A549 (cell line): ENCODE results near the gene DNAJA3. TPM values are rescaled to one million over a fixed set of nuclear protein-coding genes. Genes with fewer than 3 reads are reported as not detected.

Source experiments
- ATAC-seq, 2 experiments: fragments of 200-7000 bp in 1 of 2; fragments of >200 bp in 1 of 2; cut with Nextera tagmentation in 1 of 2; cut with Tn5 transposase in 1 of 2; 3 replicates each; pipeline versions ENCODE4 v1.8.0 to v1.9.1; 2018 to 2020; ENCODE audit warnings: mild to moderate bottlenecking in 1 of 2, moderate library complexity in 1 of 2
- CTCF ChIA-PET: fragments of 300-600 bp; sonication (Branson Sonifier 250); formaldehyde crosslinking; extraction: SDS; loops from one replicate; lab custom pipeline; 2021; ENCODE audit warnings: antibody characterized with exemption, inconsistent platforms; lab: Yijun Ruan, JAX
- POLR2A ChIA-PET: fragments of 350-600 bp; formaldehyde crosslinking; extraction: SDS; loops from one replicate; lab custom pipeline; 2021; ENCODE audit warnings: antibody characterized with exemption, inconsistent platforms; lab: Yijun Ruan, JAX
- DNase-seq, 2 experiments: peaks; one replicate each; pipeline versions ENCODE4 v3.0.0 to v3.0.0-alpha.2; 2011 to 2016; ENCODE audit warnings: low read depth in 1 of 2, low spot score in 1 of 2
- FAIRE-seq: peaks from 2 replicates; lab custom pipeline; 2011; peaks lifted over from hg19 to GRCh38; lab: Jason Lieb, UNC
- H3K27ac ChIP-seq, 2 experiments: fragments of >200 bp; sonication (Bioruptor Twin); formaldehyde crosslinking; 3 replicates each; pipeline ENCODE4 v1.5.1; 2016 to 2017
- H3K4me1 ChIP-seq: fragments of >200 bp; sonication (Bioruptor Twin); formaldehyde crosslinking; 3 replicates; pipeline ENCODE4 v1.6.1; 2016
- H3K4me2 ChIP-seq: fragments of >200 bp; sonication (Bioruptor Twin); formaldehyde crosslinking; 3 replicates; pipeline ENCODE4 v1.6.1; 2016
- H3K4me3 ChIP-seq: fragments of >200 bp; sonication (Bioruptor Twin); formaldehyde crosslinking; 3 replicates; pipeline ENCODE4 v1.5.1; 2016
- H3K9me3 ChIP-seq: fragments of >200 bp; sonication (Bioruptor Twin); formaldehyde crosslinking; 3 replicates; pipeline ENCODE4 v1.6.1; 2016
- CBX2 ChIP-seq: fragments of 200-600 bp; sonication (generic); IDR thresholded peaks from 2 replicates; pipeline ENCODE4 v1.6.1; 2016; ENCODE audit warnings: low read depth, mild to moderate bottlenecking, borderline replicate concordance
- EHF ChIP-seq: fragments of 250-450 bp; sonication (Bioruptor Pico); IDR thresholded peaks from 2 replicates; pipeline ENCODE4 v1.5.0; 2020; ENCODE audit warnings: mild to moderate bottlenecking
- ESRRA ChIP-seq: fragments of 150-350 bp; IDR thresholded peaks from 2 replicates; pipeline ENCODE4 v1.6.1; 2014; ENCODE audit warnings: mild to moderate bottlenecking, low read length, borderline replicate concordance
- HDAC2 ChIP-seq: fragments of 200-600 bp; sonication (generic); IDR thresholded peaks from 2 replicates; pipeline ENCODE4 v1.6.1; 2016
- HOXB5 ChIP-seq: fragments of 250-450 bp; sonication (Bioruptor Pico); IDR thresholded peaks from 2 replicates; pipeline ENCODE4 v1.5.0; 2020; ENCODE audit warnings: mild to moderate bottlenecking, moderate library complexity
- KDM1A ChIP-seq: fragments of 200-600 bp; sonication (generic); IDR thresholded peaks from 2 replicates; pipeline ENCODE4 v1.6.1; 2016; ENCODE audit warnings: low read depth, mild to moderate bottlenecking
- MAFK ChIP-seq: fragments of 450-650 bp; IDR thresholded peaks from 2 replicates; pipeline ENCODE4 v1.6.1; 2014; ENCODE audit not compliant: partially characterized antibody
- MAX ChIP-seq: IDR thresholded peaks from 2 replicates; pipeline ENCODE4 v1.6.1; 2012
- MAZ ChIP-seq: fragments of 150-350 bp; IDR thresholded peaks from 2 replicates; pipeline ENCODE4 v1.6.1; 2014; ENCODE audit warnings: antibody characterized with exemption, low read depth, low read length, borderline replicate concordance
- MYC ChIP-seq: IDR thresholded peaks from 2 replicates; pipeline ENCODE4 v1.6.1; 2012; ENCODE audit warnings: mild to moderate bottlenecking, inconsistent platforms, low read length, improper control_type of control experiment, borderline replicate concordance
- NFE2L2 ChIP-seq: fragments of 150-350 bp; conservative IDR thresholded peaks from 2 replicates; pipeline ENCODE4 v1.6.1; 2014; ENCODE audit warnings: low read length
- PHF8 ChIP-seq: fragments of 200-600 bp; sonication (generic); IDR thresholded peaks from 2 replicates; pipeline ENCODE4 v1.6.1; 2016; ENCODE audit warnings: low read depth, mild to moderate bottlenecking, antibody characterized with exemption, moderate library complexity, borderline replicate concordance
- RCOR1 ChIP-seq: fragments of 150-350 bp; IDR thresholded peaks from 2 replicates; pipeline ENCODE4 v1.6.1; 2014; ENCODE audit warnings: antibody characterized with exemption, low read length, low read depth
- RFX5 ChIP-seq: fragments of 450-650 bp; IDR thresholded peaks from 2 replicates; pipeline ENCODE4 v1.7.1; 2014; ENCODE audit warnings: antibody characterized with exemption, mild to moderate bottlenecking, moderate library complexity
- SMC3 ChIP-seq: fragments of >200 bp; sonication (Bioruptor Twin); formaldehyde crosslinking; IDR thresholded peaks from 3 replicates; pipeline ENCODE4 v1.6.1; 2018; ENCODE audit warnings: inconsistent platforms
- SREBF2 ChIP-seq: fragments of 450-650 bp; IDR thresholded peaks from 2 replicates; pipeline ENCODE4 v1.6.1; 2014; ENCODE audit warnings: mild to moderate bottlenecking, moderate library complexity
- TP53 ChIP-seq: fragments of 250-450 bp; sonication (Bioruptor Pico); IDR thresholded peaks from 2 replicates; pipeline ENCODE4 v1.5.0; 2021; ENCODE audit warnings: mild to moderate bottlenecking, moderate library complexity
- ZC3H11A ChIP-seq: fragments of 450-650 bp; IDR thresholded peaks from 2 replicates; pipeline ENCODE4 v1.6.1; 2014; ENCODE audit warnings: antibody characterized with exemption, mild to moderate bottlenecking
- ZFP36 ChIP-seq: fragments of 450-650 bp; IDR thresholded peaks from 2 replicates; pipeline ENCODE4 v1.6.1; 2014; ENCODE audit warnings: borderline replicate concordance; ENCODE audit not compliant: partially characterized antibody
- WGBS: methylation state at CpG from one replicate; pipeline ENCODE4 v1.1.6; 2017; ENCODE audit errors: missing lambda C conversion rate; 5-methylcytosine and 5-hydroxymethylcytosine counted together
- polyA plus RNA-seq, 4 experiments: library from polyadenylated mRNA; depleted of rRNA in 3 of 4; stranded (reverse); fragments of >200 nt; fragmentation: RNase III in 1 of 4; extraction: RNeasy Plus Mini Kit Qiagen cat#74134 plus additional on column Dnase treatment in 1 of 4; gene quantifications; 2 replicates in 3 of 4; 3 replicates in 1 of 4; pipeline ENCODE4 v1.2.3, GENCODE V29; 2011 to 2017
- TF ChIP-seq, protein P1 (sequence below): fragments of 450-650 bp; IDR thresholded peaks from 2 replicates; pipeline ENCODE4 v1.6.1; 2014; ENCODE audit warnings: antibody characterized with exemption
- TF ChIP-seq, protein P2 (sequence below): IDR thresholded peaks from 2 replicates; pipeline ENCODE4 v1.6.1; 2012
- TF ChIP-seq, protein P3 (sequence below): fragments of 150-350 bp; IDR thresholded peaks from 2 replicates; pipeline ENCODE4 v1.6.1; 2014; ENCODE audit warnings: low read depth, mild to moderate bottlenecking, low read length
- TF ChIP-seq, protein P4 (sequence below): fragments of >200 bp; sonication (Bioruptor Twin); formaldehyde crosslinking; IDR thresholded peaks from 3 replicates; pipeline ENCODE4 v1.6.1; 2016

Gene DNAJA3
- polyA plus RNA-seq, 2 of the 4 experiments (the other 2 are of a cell fraction): 64.6 to 77.2 TPM

DNA sequence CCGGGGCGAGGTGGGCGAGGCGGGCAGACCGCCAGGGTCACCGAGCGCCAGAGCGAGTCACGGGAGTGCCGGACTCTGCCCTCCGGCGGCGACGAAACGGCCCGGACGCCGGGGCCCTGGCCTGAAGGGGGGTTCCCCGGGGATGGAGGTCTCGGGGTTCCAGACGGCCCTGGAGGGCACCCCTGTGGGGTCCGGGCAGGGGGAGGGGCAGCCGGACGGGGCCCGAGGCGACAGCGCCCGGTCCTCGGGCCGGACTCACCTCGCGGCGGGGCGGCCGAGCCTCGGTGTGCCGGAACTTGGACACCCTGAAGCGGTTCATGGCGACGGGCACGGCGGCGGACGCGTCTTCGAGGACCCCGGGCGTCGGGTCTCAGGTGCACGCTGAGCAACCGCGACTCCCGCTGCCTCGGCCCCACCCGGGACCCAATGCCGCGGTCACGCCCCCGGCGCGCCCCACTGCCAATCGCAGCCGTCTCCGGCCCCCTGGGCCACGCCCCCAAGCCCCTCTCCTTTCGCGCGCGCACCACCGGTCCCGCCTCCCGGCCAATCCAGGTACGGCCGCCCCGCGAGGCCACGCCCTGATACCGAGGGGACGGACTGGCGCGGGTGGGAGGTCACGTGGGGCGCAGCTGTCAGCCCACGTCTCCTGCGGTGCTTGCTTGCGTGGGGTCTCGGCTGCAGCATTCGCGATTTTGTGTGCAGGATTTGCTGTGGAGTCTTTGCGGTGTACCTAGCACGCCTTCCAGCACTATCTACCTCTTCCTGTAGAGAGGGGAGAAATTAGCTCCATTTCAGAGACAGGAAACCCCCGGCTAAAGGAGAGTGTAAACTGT lies 9.3 kb upstream of the DNAJA3 start, which contains the start of gene CORO7 (continued):
- TF ChIP-seq MAZ (no peak), RCOR1 (no peak), ZC3H11A (no peak), SMC3 (no peak), MAX (peak; percentile 84), ZFP36 (no peak), PHF8 (peak; percentile 91), SREBF2 (no peak), HDAC2 (no peak), RFX5 (no peak), MAFK (no peak), TP53 (CRISPR knock-in tag) (no peak), HOXB5 (CRISPR knock-in tag) (no peak), EHF (CRISPR knock-in tag) (no peak)
- TF ChIP-seq, protein P1, sequence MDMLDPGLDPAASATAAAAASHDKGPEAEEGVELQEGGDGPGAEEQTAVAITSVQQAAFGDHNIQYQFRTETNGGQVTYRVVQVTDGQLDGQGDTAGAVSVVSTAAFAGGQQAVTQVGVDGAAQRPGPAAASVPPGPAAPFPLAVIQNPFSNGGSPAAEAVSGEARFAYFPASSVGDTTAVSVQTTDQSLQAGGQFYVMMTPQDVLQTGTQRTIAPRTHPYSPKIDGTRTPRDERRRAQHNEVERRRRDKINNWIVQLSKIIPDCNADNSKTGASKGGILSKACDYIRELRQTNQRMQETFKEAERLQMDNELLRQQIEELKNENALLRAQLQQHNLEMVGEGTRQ: peak; percentile 96
- TF ChIP-seq, protein P2, sequence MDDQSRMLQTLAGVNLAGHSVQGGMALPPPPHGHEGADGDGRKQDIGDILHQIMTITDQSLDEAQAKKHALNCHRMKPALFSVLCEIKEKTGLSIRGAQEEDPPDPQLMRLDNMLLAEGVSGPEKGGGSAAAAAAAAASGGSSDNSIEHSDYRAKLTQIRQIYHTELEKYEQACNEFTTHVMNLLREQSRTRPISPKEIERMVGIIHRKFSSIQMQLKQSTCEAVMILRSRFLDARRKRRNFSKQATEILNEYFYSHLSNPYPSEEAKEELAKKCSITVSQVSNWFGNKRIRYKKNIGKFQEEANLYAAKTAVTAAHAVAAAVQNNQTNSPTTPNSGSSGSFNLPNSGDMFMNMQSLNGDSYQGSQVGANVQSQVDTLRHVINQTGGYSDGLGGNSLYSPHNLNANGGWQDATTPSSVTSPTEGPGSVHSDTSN: 0 out of 2 replicates have a peak, but pooled peaks have one; percentile 33
- TF ChIP-seq, protein P3, sequence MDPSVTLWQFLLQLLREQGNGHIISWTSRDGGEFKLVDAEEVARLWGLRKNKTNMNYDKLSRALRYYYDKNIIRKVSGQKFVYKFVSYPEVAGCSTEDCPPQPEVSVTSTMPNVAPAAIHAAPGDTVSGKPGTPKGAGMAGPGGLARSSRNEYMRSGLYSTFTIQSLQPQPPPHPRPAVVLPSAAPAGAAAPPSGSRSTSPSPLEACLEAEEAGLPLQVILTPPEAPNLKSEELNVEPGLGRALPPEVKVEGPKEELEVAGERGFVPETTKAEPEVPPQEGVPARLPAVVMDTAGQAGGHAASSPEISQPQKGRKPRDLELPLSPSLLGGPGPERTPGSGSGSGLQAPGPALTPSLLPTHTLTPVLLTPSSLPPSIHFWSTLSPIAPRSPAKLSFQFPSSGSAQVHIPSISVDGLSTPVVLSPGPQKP: no peak
- TF ChIP-seq, protein P4, sequence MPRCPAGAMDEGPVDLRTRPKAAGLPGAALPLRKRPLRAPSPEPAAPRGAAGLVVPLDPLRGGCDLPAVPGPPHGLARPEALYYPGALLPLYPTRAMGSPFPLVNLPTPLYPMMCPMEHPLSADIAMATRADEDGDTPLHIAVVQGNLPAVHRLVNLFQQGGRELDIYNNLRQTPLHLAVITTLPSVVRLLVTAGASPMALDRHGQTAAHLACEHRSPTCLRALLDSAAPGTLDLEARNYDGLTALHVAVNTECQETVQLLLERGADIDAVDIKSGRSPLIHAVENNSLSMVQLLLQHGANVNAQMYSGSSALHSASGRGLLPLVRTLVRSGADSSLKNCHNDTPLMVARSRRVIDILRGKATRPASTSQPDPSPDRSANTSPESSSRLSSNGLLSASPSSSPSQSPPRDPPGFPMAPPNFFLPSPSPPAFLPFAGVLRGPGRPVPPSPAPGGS: no peak

DNA sequence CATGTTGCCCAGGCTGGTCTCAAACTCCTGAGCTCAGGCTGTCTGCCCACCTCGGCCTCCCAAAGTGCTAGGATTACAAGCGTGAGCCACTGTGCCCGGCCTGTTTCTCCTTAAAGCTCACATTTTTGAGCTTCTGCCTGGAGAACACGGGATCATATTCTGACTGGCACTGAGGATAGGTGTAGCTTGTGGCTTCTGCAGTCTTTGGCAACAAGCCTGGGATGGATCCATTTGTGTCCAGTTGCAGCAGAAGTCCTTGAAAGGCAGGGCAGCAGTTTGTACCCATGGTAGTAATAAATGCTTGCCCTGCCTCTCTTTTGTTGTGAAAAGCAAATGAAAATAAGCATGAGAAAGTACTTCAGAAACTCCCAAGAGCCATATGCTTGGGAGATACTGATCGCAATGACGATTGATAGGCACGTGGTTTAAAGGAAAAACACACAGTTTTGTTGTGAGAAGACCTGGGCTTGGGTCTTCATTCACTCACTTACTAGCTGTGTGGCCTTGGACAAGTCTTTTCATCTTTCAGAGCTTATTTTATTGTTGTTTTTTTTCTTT lies 6.2 kb upstream of the DNAJA3 start:
- Histone ChIP-seq H3K27ac (no peak overlapping the region), H3K4me3 (no peak overlapping the region), H3K4me2 (no peak overlapping the region), H3K4me1 (peaks cover 11% of the 10 kb centered on the region), H3K9me3 (no peaks in the 10 kb centered on the region)
- FAIRE-seq: no peak
- TF ChIP-seq CBX2 (no peak), NFE2L2 (no peak), ESRRA (no peak), KDM1A (no peak), MYC (no peak)
- ChIA-PET CTCF (interaction anchor here (1.8 to 15.8 kb wide), 2 partner anchors 17 to 108 kb away, joined by 5 to 273 read pairs; no protein-coding TSS in a partner anchor), POLR2A (interaction anchor here (1.2 kb wide), 1 partner anchor 69 kb away, joined by 3 read pairs; no protein-coding TSS in a partner anchor)
- ATAC-seq: no peak
- 71% methylated on average over 7 of the region's 7 CpGs for whole genome bisulfite sequencing
- DNase-seq: no peak
